ENCODE results near the gene CSF1R.

CSF1R gene

DNA sequence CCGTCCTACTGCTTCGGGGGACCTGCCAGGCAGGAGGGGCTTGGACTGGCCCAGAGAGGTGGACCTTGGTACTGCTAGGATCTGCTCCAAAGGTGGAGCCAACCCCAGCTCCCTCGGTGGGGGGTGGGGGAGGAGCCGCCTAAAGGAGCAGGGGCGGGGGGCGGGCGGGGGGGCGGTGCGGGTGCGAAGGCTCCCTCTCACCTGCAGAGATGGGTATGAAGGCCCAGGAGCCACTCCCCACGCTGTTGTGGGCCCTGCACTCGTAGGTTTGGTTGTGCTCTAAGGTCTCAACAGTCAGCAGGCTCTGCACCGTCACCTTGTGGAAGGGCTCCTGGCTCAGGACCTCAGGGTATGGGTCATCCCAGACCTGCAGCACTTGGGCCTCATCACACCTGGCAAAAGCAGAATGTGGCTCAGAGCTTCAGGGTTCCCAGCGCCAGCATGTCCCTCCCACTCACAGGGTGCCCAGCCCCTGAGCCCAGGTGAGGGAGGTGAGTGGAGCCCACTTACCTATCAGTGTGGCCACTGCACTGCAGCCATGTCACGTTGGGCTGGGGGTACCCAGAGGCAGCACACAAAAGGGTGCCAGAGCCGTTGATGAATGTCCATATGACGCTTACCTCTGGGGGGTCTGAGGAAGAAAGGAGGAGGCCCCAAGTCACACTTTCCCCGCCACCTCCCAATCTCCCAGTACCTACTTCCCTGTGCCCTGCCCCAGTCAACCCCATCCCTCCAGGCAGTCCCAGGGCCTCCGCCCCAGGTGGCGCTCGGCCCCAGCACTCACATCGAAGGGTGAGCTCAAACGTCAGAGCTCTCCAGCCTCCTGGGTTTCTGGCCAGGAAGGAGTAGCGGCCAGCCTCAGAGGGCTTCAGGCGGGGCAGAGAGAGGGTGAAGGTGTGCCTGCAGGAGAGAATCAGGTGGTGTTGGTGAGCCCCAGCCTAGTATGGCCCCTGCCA lies 16.4 kb downstream of the CSF1R start:
- DNase-seq = no peak

DNA sequence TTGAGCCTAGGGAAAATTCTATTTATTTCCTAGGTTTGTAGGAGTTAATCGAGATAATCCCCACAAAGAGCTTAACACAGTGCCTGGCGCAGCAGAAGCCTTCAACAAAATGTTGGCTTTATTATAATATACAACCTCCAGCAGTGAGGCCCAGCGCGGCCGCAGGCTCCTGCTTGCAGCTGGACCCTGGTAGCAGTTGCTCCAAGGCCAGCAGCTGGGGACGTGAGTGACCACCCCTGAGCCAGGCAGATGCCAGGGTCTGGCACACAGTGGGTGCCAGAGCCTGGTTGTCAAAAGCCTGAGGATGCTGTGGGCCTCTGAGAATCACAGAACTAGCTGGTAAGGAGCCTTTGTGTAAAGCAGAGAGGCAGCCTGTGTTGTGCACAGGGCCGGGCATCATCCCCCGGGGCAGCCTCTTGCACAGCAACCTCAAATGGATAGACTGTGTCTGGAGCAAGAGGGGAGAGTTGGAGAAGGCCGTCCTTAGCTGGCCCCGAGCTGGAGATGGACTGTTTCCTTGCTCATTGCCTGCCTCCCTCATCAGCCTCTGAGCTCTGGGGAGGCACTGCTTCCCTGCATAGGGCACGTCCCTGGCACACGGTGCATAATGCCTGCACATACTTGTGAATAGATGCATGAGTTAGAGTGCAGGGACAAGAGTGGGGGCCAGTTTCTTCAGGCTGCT lies 17.3 kb downstream of the CSF1R start:
- DNase-seq = no peak

DNA sequence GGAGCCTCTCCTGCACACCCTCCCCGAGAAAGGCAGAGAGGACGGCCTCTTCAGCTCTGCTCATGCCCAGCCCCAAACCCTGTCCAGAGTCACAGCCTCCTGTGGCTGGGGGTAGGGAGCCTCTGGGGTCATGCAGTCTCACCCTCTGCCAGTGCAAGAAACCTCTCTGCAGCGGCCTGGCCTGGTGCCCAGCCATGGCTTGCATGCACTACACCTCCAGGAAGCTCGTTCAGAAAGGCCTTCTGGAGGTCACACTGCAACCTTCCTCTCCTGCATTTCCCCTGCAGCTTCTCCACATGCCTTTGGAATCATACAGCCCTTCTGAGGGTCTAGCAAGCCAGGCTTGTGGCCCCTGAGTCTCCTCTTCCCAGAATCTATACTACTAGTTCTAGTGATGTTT lies 17.9 kb downstream of the CSF1R start:
- no peak for DNase-seq

DNA sequence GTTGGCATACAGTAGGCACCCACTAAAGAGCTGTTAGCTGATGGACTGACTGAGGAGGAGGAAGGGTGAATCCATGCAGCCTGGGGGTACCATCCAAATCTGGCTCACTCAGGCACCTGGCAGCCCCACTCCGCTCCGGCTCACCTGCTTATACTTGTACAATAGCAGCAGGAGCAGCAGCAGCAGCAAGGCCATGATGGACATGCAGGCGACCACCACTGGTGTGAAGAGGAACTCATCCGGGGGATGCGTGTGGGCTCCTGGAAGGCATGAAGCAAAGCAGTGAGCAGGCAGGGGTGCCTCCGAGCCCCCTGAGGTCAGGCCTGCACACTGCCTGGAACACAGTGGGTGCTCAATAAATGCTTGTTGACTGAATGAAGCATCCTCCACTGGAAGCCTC lies 18.3 kb downstream of the CSF1R start:
- no peak for DNase-seq

DNA sequence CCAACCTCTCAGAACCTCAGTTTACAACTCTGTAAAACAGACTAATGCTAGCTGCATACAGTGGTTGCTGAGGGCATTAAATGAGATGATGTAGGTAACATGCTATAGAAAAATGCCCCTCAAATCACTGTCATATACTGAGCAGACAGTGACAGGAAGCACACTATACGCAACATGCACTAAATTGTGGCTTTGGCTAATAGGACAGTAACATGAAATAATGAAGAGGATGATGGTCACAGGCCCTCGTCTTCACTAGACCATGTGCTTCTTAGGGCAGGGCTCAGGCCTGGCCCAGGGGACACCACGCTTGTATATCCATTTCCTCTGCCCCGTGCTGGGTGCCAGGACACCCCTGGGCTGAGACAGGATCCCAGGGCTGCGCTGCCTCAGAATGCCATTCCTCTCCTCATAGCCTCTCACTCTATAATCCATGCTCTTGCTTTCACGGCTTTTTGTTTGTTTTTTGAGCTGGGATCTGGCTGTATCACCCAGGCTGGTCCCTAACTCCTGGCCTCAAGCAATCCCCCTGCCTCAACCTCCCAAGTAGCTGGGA lies 18.9 kb downstream of the CSF1R start:
- no peak for DNase-seq

DNA sequence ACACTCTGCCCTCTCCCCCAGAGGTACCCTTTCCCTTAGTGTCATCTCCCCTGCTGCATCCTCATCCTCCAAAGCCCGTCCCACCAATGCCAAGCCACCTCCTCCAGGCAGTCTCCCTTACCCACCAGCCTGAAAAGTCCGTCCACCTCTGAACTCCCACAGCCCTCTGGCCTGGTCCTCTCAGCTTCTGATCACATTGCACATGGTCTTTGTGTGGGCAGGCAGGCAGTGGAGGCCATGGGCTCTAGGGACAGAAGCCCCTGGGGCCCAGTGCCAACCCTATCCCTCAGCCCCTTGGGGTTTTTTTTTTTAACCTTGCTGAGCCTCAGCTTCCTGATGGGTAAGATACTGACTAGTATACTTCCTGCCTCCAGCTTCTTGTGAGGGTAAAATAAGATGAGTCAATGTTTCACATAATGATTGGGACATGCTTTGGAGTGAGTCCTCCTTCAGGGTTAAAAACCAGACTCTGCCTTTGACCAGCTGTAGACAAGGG lies 19.4 kb downstream of the CSF1R start:
- DNase-seq = no peak

DNA sequence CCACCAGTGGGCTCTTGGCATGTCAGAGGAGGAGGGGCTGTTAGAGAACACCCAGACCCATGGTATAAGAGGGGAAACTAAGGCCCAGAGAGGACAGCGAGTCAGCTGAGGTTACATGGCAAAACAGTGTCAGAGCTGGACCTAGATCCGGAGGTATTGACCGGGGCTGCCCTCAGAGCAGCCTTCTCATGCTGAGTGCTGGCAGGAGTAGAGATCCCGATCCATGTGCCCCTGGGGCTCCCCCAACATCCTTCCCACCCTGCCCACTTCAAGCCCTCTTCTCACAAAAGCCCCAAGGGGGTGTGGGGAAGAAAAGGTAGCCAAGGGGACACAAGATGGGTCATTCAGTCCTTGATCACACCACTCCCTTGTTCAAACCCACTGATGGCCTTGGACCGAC lies 19.9 kb downstream of the CSF1R start:
- DNase-seq = no peak

DNA sequence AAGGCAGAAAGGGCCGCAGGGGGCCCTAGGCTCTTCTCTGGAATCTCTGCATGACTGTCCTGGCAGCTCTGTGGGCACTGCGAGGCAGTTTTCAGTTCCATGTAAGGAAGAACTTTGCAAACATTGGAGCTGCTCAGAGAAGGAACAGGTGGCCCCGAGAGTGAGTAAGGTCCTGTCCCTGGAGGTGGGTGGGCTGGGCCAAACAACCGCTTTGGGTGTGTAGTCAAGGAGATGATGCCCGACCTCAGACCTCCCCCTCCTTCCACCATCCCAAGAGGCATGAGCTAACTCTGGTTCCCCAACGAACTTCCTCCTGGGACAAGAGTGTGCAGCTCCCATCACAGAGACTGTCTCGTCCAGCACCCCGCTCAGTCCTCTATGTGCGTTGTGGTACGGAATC lies 20.5 kb downstream of the CSF1R start:
- no peak for DNase-seq

DNA sequence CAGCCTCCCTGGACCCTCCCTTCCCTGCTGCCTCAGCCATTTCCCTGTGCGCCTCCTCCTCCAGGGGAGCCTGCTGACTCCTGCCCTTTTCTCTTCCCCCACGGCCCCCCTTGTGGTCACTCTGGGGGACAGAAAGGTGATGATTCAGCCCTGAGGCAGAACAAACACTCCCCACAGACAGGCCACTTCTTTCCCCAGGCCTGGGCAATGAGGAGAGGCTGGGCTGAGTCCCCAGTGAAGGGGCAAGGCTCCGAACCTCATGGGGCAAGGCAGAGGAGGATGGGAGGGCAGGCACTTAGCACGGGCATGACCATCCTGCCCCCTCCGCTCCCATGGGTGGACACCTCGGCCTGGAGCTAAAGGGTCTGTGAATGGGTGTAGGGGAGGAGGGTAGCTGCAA lies 21.0 kb downstream of the CSF1R start:
- DNase-seq = no peak

DNA sequence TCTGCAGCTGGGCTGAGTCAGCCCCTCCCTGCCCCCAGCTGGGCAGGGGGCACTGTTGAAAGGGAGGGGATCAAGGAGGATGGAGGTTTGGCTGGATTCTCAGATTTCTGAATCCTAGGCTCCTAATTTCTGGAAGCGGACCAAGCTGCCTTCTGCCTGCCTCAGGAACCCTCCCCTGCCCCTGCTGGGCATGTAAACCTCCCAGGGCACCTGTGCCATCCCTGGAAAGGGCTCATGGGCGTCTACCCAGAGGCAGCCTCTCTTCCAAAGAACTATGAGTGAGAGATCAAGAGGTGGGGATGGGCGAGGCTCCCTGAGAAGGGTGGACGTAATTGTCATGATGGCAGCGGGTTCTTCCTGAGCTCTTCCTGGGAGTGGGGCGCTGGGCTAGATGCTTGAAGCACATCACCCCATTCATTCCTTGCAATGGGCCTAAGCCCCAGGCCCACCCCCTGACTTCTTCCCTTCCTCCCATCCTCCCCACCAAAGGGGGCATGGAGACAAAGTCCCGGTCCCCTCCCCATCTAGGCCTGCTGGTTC lies 21.6 kb downstream of the CSF1R start:
- DNase-seq = no peak

DNA sequence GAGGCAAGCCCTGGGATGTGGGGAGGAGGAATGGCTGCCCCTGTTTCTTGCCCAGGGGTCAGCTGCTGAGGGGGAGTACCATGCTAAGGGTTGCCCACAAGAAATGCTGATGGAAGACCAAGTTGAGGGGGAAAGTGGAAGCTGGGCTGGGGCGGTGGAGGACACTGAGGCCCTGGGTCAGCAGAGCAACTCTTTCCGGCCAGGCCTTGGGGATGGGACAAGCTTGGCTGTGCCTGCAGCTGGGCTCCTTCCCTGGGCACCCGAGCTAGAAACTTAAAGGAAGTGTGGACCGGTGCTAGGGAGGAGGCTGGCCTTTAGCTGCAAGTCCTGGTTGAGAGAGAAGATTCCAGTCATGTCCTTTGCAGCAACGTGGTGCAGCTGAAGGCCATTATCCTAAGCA lies 22.7 kb downstream of the CSF1R start:
- DNase-seq = no peak

DNA sequence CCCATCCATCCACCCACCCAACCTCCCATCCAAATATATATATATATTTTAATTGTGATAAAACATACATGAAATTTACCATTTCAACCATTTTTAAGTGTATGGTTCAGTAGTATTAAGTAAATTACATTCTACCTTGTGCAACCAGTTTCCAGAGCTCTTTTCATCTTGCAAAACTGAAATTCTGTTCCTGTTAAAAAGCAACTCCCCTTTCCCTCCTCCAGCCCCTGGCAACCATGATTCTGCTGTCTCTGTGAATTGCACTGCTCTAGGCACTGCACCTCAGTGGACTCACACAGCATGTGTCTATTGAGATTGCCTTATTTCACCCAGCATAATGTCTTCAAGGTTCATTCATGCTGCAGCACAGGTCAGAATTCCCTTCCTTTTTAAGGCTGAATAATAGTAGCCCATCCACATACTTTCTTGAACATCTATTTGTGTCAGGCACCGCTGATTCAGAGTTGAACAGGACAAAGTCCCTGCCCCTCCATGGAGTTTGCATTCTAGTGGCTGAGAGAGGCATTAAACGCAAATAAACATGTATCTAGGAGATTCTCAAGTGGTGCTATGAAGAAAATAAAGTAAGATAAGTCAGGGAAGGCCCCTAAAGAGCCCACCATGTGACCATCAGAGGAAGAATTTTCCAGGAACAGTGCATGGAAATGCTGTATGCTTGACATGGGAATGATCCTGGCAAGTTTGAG lies 24.0 kb downstream of the CSF1R start:
- no peak for DNase-seq

DNA sequence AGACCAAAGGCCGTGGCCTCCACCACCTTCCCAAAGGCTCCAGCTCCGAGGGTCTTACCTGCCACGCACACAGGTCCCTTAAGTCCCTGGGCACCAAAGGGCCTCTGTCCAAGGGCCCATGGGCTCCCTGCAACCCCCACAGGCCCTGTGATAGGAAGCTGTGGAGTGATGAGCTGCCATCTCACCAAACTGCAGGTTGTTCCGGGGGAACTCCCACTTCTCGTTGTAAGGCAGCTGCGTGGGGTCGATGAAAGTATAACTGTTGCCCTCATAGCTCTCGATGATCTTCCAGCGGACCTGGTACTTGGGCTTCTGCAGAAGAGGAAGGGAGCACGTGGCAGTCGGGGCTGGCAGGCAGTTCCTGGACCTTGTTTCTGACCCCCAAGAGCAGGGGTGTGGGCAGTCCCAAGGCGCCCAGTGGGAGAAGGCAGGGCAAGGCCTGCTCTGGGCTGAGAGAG lies 24.8 kb downstream of the CSF1R start:
- DNase-seq = no peak

DNA sequence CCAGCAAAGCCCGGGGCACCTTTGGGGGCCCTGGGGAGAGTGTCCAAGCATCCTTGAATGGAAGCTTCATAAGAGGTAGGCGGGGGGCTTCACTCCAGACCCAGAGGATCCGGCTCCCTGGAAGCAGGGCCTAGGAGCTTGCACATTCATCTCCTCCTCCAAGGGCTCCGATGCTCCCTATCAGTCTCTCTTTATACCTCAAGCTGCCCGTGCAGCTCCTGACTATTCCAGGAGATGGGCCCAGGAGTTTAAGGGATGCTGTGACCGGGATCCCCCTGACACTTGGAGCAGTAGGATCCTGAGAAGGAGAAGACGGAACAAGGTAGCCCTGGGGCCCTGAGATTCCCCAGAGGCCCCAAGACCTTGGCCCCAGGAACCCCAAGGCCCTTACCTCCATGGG lies 25.9 kb downstream of the CSF1R start:
- no peak for DNase-seq

DNA sequence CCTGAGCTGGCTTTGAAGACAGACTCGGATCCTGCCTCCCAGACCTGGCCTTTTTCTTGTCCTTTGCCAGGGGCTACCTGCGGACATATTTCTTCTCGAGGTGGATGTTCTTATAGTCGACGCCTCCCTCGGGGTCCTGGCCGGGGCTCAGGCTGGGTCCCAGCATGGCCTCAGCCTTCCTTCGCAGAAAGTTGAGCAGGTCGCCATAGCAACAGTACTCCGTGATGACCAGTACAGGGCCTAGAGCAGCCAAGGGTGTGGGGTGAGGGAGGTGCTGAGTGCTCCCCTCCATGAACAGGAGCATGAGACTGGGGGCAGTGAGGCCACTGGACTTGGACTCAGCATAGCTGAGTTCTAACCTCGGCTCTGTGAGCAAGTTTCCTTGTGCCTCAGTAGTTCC lies 26.7 kb downstream of the CSF1R start:
- DNase-seq = no peak

DNA sequence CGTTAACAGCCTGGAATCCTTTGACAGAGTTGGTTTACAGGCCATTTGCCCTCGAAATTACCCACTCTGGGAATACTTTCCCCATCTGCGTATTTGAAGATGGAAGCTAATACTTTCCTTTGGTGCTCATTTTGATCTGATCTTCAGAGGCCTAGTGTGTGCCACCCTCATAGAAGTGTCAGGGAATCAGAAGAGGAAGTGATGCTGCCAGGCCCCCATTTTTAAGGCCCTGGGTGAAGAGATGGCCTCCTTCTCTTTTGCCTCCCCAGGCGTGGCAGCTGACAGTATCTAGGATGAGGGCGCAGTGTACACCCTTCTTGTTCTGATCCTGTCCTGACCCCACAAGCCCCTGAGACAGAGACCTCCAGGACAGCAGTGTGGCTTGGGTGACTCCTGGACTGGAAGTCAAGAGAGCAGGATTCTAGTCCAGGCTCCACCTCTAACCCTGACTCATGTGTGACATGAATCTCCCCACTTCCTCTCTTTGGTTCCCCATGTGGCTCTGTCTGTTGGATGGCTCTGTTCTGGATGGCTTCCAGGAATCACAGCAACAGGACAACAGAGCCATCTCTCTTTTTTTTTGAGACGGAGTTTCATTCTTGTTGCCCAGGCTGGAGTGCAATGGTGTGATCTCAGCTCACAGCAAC lies 27.8 kb downstream of the CSF1R start:
- DNase-seq = no peak

DNA sequence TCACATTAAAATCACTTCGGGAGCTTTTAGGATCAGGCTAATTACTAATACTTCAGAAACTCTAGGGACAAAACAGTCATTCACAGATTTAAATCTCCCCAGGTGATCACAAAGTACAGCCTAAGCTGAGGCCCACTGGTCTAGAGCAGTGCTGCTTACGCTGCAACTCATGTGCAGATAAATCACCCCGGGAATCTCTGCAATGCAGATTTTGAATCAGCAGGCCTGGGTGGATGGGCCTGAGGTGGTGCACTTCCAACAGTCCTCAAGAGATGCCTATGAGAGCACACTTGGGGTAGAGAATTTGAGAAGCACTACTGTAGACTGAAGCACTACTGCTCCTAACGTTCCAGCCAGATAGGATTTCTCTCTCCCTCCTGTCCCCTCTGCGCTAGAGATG lies 28.4 kb downstream of the CSF1R start:
- no peak for DNase-seq

DNA sequence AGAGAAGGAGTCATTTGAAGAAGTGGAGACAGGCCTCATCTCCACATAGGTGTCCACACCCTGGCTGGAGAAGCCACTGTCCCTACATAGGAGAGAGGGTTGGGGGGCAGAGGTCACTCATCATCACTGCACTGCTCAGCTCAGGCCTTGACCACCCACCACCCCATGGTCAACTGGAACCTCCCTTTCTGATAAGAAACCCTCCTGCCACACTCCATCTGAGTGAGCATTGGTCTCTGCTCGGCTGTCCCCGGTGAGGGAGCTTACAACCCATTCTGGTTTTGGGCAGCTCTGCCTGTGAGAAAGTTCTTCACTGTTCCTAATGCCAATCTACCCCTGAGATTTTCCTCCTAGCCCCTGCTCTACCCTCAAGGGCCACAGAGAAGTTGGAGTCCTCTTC lies 28.8 kb downstream of the CSF1R start:
- DNase-seq = no peak

DNA sequence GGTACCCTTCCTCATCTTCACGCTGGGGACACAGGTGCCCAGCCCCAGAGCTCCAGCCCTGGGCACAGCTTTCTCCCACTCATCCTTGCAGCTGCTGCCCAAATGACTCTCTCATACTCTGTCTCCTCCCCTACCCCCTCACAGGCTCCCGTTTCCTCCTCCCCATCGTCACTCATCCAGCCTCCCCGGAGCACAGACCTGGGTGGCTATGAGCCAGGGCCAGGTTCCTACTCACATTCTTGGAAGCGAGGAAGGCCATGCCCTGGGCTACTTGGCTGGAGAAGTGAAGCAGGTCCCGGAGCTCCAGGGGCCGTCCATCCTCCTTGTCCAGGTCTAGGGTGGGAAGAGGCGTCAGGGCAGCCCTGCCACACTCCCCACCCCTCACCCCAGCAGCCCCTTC lies 29.3 kb downstream of the CSF1R start:
- no peak for DNase-seq

DNA sequence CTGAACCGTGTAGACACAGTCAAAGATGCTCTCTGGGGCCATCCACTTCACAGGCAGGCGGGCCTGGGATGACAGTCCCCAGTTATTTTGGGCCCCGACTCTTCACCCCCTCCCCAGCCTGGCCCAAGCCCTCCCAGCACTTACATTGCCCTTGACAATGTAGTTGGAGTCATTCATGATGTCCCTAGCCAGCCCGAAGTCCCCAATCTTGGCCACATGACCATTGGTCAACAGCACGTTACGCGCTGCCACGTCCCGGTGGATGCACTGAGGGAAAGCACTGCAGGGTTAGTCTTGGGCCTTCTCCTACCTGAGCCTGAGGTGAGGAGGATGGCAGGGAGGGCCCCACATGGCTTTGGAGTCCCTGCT lies 30.3 kb downstream of the CSF1R start:
- DNase-seq = no peak

DNA sequence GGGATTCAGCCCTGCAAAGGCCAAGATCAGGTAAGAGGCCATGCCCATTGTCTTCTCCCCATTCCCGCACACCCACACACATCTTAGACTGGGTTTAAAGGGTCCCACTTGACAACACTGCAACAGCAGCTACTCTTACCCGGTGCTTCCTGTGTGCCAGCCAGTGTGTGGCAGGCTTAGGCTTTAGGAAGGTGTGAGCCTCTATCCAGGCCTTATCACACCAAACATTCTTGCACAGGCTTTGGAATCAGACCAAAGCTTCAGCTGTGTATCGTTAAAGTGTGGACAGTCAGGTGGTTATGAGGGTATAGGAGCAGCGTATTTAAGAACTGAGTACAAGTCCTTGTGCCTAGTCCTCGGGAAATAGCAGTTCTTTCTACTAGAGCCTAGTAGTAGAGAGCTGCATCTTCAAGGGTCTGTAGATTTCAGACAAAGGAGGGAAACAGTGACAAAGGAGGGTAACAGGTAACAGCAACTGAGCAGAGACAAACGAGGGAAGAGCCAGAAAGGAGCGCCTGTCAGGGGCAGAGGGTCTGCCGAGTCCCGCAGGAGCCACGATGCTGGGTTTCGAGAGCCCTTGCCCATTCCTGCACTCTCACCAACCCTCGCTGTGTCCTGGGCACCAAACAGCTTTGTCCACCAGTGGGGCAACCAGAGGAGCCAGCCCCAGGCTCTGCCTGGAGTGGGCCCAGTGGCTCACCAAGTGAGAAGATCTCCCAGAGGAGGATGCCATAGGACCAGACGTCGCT lies 30.9 kb downstream of the CSF1R start:
- no peak for DNase-seq

DNA sequence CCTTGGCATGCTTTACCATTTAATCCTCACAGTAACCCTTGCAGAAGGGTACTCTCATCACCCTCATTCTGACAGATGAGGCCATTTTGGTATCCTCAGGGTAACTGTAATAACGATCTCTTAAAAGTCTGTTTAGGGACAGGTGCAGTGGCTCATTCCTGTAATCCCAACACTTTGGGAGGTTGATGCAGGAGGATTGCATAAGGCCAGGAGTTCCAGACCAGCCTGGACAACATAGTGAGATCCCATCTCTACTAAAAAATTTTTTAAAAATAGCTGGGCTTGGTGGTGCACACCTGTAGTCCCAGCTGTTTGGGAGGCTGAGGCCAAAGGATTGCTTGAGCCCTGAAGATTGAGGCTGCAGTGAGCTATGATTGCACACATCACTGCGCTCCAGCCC lies 31.8 kb downstream of the CSF1R start:
- DNase-seq = no peak
